Measurements from ENCODE around the gene SHROOM3.

- TF ChIP-seq GATA2 (IDR thresholded peaks at IDR 0.05; ENCODE audit: low read depth, low read length) (no peak), GATA3 (IDR thresholded peaks at IDR 0.05; ENCODE audit: low read depth, low read length) (no peak)
Measured at GRCh38 chr4:76585897-76586360, 150.9 kb downstream of the SHROOM3 start.

Measured in SH-SY5Y (cell line).